Astrocyte (in vitro differentiated cells and primary cell): ENCODE data around the gene MMP24OS. TPM values are rescaled to one million over a fixed set of nuclear protein-coding genes. Genes with fewer than 3 reads are reported as not detected.
A peak's percentile ranks its signal among the peaks of the same experiment; 100 is the strongest.

Source experiments
- DNase-seq: peaks from one replicate; pipeline ENCODE4 v3.0.0-alpha.2; 2010; ENCODE audit warnings: low read depth
- FAIRE-seq: peaks from 2 replicates; lab custom pipeline; 2011; peaks lifted over from hg19 to GRCh38; lab: Jason Lieb, UNC
- H2AFZ ChIP-seq: 2 replicates; pipeline ENCODE4 v1.6.0; 2012; ENCODE audit warnings: low read depth, low read length, inconsistent platforms
- H3K27ac ChIP-seq: 2 replicates; pipeline ENCODE4 v1.5.1; 2011; ENCODE audit warnings: low read depth, low read length, inconsistent platforms
- H3K27me3 ChIP-seq: 2 replicates; pipeline ENCODE4 v1.6.0; 2011; ENCODE audit warnings: low read length, inconsistent platforms; ENCODE audit not compliant: insufficient read depth
- H3K36me3 ChIP-seq: 2 replicates; pipeline ENCODE4 v1.5.1; 2011; ENCODE audit warnings: low read length, inconsistent platforms; ENCODE audit not compliant: insufficient read depth
- H3K4me1 ChIP-seq: 2 replicates; pipeline ENCODE4 v1.5.1; 2011; ENCODE audit warnings: low read length, inconsistent platforms; ENCODE audit not compliant: insufficient read depth
- H3K4me2 ChIP-seq: 2 replicates; pipeline ENCODE4 v1.6.0; 2012; ENCODE audit warnings: low read length, inconsistent platforms
- H3K4me3 ChIP-seq: 2 replicates; pipeline ENCODE4 v1.5.1; 2011; ENCODE audit warnings: low read depth, mild to moderate bottlenecking, low read length, inconsistent platforms; ENCODE audit not compliant: insufficient read depth
- H3K79me2 ChIP-seq: 2 replicates; pipeline ENCODE4 v1.6.0; 2012; ENCODE audit warnings: mild to moderate bottlenecking, low read length, inconsistent platforms; ENCODE audit not compliant: insufficient read depth
- H3K9ac ChIP-seq: 2 replicates; pipeline ENCODE4 v1.6.0; 2012; ENCODE audit warnings: mild to moderate bottlenecking, low read length, inconsistent platforms
- H3K9me3 ChIP-seq: 2 replicates; pipeline ENCODE4 v1.5.1; 2012; ENCODE audit warnings: low read depth, mild to moderate bottlenecking, low read length, inconsistent platforms; ENCODE audit not compliant: insufficient read depth
- H4K20me1 ChIP-seq: 2 replicates; pipeline ENCODE4 v1.6.0; 2012; ENCODE audit warnings: low read length, inconsistent platforms; ENCODE audit not compliant: insufficient read depth
- H3K27ac Mint-ChIP-seq: one replicate; pipeline ENCODE4 v1.8.0; 2021; ENCODE audit warnings: mild to moderate bottlenecking, mixed read lengths; ENCODE audit not compliant: unreplicated experiment
- H3K27me3 Mint-ChIP-seq: one replicate; pipeline ENCODE4 v1.8.0; 2021; ENCODE audit warnings: low read depth, mixed read lengths; ENCODE audit not compliant: unreplicated experiment
- H3K36me3 Mint-ChIP-seq: one replicate; pipeline ENCODE4 v1.8.0; 2021; ENCODE audit warnings: low read depth, mixed read lengths; ENCODE audit not compliant: unreplicated experiment
- H3K4me1 Mint-ChIP-seq: one replicate; pipeline ENCODE4 v1.8.0; 2021; ENCODE audit warnings: low read depth, mixed read lengths; ENCODE audit not compliant: unreplicated experiment
- H3K4me3 Mint-ChIP-seq: one replicate; pipeline ENCODE4 v1.8.0; 2021; ENCODE audit warnings: mild to moderate bottlenecking, moderate library complexity, mixed read lengths; ENCODE audit not compliant: unreplicated experiment
- H3K9me3 Mint-ChIP-seq: one replicate; pipeline ENCODE4 v1.8.0; 2021; ENCODE audit warnings: mild to moderate bottlenecking, mixed read lengths; ENCODE audit not compliant: unreplicated experiment
- CTCF ChIP-seq: IDR thresholded peaks from 2 replicates; pipeline ENCODE4 v1.5.1; 2011; ENCODE audit warnings: low read depth, mild to moderate bottlenecking, inconsistent platforms, low read length, moderate library complexity; ENCODE audit not compliant: insufficient read depth
- EZH2 ChIP-seq: IDR thresholded peaks from 2 replicates; pipeline ENCODE4 v1.6.1; 2012; ENCODE audit warnings: mild to moderate bottlenecking, low read length, inconsistent platforms; ENCODE audit not compliant: insufficient read depth
- total RNA-seq: library from RNA; stranded (reverse); gene quantifications from 2 replicates; pipeline ENCODE4 v1.2.1, GENCODE V29; 2021

Gene MMP24OS
- total RNA-seq, 1 donor from 2014 or later = 86.5 TPM

DNA sequence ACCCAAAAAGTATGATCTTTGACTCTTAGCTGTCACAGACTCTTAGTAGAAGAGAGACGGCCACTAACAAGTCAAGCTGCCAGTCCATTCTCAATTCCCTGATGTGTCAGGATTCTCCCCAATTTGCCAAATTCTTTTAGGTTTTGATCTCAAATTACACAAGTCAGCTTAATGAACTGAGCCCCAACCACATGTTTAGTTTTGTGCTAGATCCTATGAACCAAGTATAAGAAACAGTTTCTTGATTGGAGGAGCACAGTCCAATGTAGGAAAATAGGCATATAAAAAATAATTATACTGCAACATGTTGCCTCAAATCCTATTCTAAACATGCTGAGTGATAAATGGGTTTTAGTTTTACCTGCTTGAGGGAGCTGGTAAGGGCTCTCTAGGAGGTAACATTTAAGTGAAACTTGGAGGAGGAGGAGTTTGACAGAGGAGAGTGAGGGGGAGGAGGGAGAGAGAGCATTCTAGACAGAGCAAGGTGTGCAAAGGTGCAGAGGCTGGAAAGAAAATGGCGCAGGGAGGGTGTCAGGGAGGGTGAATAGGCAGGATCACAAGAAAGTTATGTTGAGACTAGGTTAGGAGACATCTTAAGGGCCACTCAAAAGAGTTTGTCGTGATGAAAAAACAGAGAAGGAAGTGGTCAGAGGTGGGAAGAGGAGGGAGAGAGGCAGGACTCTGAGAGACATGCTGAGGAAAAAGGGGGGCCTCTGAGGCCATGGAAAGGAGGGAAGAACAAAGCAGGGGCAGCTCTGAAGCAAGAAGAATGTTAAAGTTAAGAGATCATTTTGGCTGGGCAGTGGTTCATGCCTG lies 37.1 kb upstream of the MMP24OS start:
- Histone ChIP-seq H3K27ac (peak overlapping the region; percentile 58), H3K9ac (peak overlapping the region; percentile 40), H3K4me1 (peaks cover 71% of the 10 kb centered on the region), H2AFZ (no peak overlapping the region), H3K79me2 (peaks cover 5% of the 10 kb centered on the region), H3K4me3 (no peak overlapping the region), H3K36me3 (no peaks in the 10 kb centered on the region), H4K20me1 (no peaks in the 10 kb centered on the region), H3K27me3 (no peaks in the 10 kb centered on the region), H3K4me2 (peak overlapping the region; percentile 13), H3K9me3 (no peaks in the 10 kb centered on the region)
- no peak overlapping the region for H3K4me3 Mint-ChIP-seq
- no peaks in the 10 kb centered on the region for H3K9me3 Mint-ChIP-seq
- peak overlapping the region; percentile 81 for H3K27ac Mint-ChIP-seq
- H3K27me3 Mint-ChIP-seq = no peaks in the 10 kb centered on the region
- TF ChIP-seq EZH2 = no peak
- TF ChIP-seq CTCF = no peak
- FAIRE-seq (no peak), DNase-seq (peak; percentile 59)
- H3K4me1 Mint-ChIP-seq = peaks cover 68% of the 10 kb centered on the region
- peaks cover 7% of the 10 kb centered on the region for H3K36me3 Mint-ChIP-seq

DNA sequence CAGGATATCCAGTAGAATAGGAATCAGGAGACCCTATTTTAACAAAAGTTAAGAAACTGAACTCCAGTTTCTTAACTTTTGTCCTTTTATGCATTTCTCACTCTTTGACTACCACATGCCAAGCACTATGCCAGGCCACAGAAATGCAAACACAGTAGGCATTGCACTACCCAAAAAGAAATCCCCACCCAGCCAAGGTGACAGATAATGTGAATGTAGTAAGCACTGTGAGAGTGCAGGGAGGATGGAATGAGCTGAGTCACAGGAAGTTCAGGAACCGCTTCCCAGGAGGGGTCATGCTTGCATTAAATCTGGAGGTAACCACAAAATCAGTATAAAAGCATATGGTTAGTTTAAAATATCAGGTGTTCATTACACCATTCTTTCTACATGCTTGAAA lies 34.4 kb upstream of the MMP24OS start:
- Mint-ChIP-seq H3K4me3 (peak overlapping the region; percentile 31), H3K9me3 (no peaks in the 10 kb centered on the region), H3K27me3 (no peaks in the 10 kb centered on the region), H3K27ac (peak overlapping the region; percentile 73), H3K4me1 (peaks cover 60% of the 10 kb centered on the region), H3K36me3 (peaks cover 11% of the 10 kb centered on the region)
- Histone ChIP-seq H3K27ac (peak overlapping the region; percentile 92), H3K9me3 (no peaks in the 10 kb centered on the region), H2AFZ (no peak overlapping the region), H3K27me3 (no peaks in the 10 kb centered on the region), H3K79me2 (peaks cover 9% of the 10 kb centered on the region), H3K4me2 (peak overlapping the region; percentile 42), H3K36me3 (no peaks in the 10 kb centered on the region), H4K20me1 (no peaks in the 10 kb centered on the region), H3K4me3 (no peak overlapping the region), H3K9ac (peak overlapping the region; percentile 73), H3K4me1 (peaks cover 66% of the 10 kb centered on the region)
- FAIRE-seq (peak; percentile 78), DNase-seq (peak; percentile 93)
- no peak for TF ChIP-seq CTCF
- no peak for TF ChIP-seq EZH2

DNA sequence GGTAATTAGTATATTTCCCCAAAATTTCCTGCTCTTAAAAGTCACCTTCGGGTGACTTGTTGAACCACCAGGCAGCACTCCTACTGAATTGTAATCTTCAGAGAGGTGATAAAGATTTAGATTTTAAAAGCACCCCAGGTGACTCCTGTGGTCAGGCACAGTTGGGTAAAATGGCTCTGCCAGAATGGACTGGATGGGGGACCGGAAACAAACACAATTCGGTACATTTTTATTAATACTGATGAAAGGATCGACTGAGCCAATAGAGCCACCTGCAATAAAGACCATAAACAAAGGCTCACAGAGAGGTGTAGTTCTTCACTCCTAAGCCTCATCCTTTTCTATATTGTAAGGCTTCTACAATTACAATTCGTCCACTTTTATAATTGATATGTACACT lies 33.9 kb upstream of the MMP24OS start:
- Histone ChIP-seq H3K79me2 (peaks cover 8% of the 10 kb centered on the region), H4K20me1 (no peaks in the 10 kb centered on the region), H3K4me1 (peaks cover 71% of the 10 kb centered on the region), H3K9ac (peak overlapping the region; percentile 73), H3K4me2 (peak overlapping the region; percentile 42), H3K4me3 (no peak overlapping the region), H3K9me3 (no peaks in the 10 kb centered on the region), H3K27ac (peak overlapping the region; percentile 92), H3K36me3 (no peaks in the 10 kb centered on the region), H3K27me3 (no peaks in the 10 kb centered on the region), H2AFZ (no peak overlapping the region)
- Mint-ChIP-seq H3K4me3 (no peak overlapping the region), H3K4me1 (peaks cover 62% of the 10 kb centered on the region), H3K27me3 (no peaks in the 10 kb centered on the region), H3K9me3 (peaks cover under 1% of the 10 kb centered on the region), H3K27ac (peak overlapping the region; percentile 73), H3K36me3 (peaks cover 11% of the 10 kb centered on the region)
- DNase-seq = no peak
- TF ChIP-seq CTCF (no peak), EZH2 (no peak)
- FAIRE-seq = no peak
